ENCODE measurements around the gene FRMD1.

The FRMD1 gene

GRCh38 chr6:168078943-168079405, at the start of gene FRMD1:
TSS of gene FRMD1 (minus strand) at chr6:168079212. CDS start at chr6:168079094, 118 bp downstream.
- H3K27ac ChIP-seq (ENCODE audit: low read depth, low read length) = no peak within 1 kb of the TSS
- H3K4me1 ChIP-seq (ENCODE audit: control insufficient read depth, low read length) = no peaks in the 10 kb centered on the region
- H3K9me2 ChIP-seq (replicated peaks; ENCODE audit: control insufficient read depth, low read length) = no peaks in the 10 kb centered on the region
- no peak within 1 kb of the TSS for H3K4me3 ChIP-seq (ENCODE audit: low read length)
- no peaks in the 10 kb centered on the region for H3K27me3 ChIP-seq (ENCODE audit: control insufficient read depth, low read length)
- H3K36me3 ChIP-seq (ENCODE audit: control insufficient read depth, low read length) = no peaks in the 10 kb centered on the region
- H3K4me2 ChIP-seq (ENCODE audit: low read length) = no peak within 1 kb of the TSS
- H3K79me2 ChIP-seq (ENCODE audit: control insufficient read depth, low read length) = no peaks in the 10 kb centered on the region
- H3K9me3 ChIP-seq (ENCODE audit: control insufficient read depth, insufficient read depth, low read length) = peaks cover 16% of the 10 kb centered on the region; the same call in 1 of the 2 replicates
- H3F3A ChIP-seq (ENCODE audit: control insufficient read depth, insufficient read depth) = no peaks in the 10 kb centered on the region
- no peaks in the 10 kb centered on the region for H4K20me1 ChIP-seq (ENCODE audit: control insufficient read depth, insufficient read depth, low read depth, low read length)
- TF ChIP-seq CTCF (IDR thresholded peaks at IDR 0.05; ENCODE audit: low read depth, low read length, poor library complexity, severe bottlenecking) (no peak), EZH2phosphoT487 (IDR thresholded peaks at IDR 0.05; ENCODE audit: borderline replicate concordance, low read length) (no peak)

- TF ChIP-seq EZH2phosphoT487 (IDR thresholded peaks at IDR 0.05; ENCODE audit: borderline replicate concordance, low read length) = no peak
- TF ChIP-seq CTCF (IDR thresholded peaks at IDR 0.05; ENCODE audit: low read depth, low read length, poor library complexity, severe bottlenecking) = no peak
- Histone ChIP-seq H3K79me2 (ENCODE audit: control insufficient read depth, low read length) (no peaks in the 10 kb centered on the region), H3F3A (ENCODE audit: control insufficient read depth, insufficient read depth) (no peaks in the 10 kb centered on the region), H3K4me1 (ENCODE audit: control insufficient read depth, low read length) (no peaks in the 10 kb centered on the region), H3K36me3 (ENCODE audit: control insufficient read depth, low read length) (no peaks in the 10 kb centered on the region), H3K27me3 (ENCODE audit: control insufficient read depth, low read length) (no peaks in the 10 kb centered on the region), H3K9me3 (ENCODE audit: control insufficient read depth, insufficient read depth, low read length) (no peaks in the 10 kb centered on the region), H3K9me2 (replicated peaks; ENCODE audit: control insufficient read depth, low read length) (no peaks in the 10 kb centered on the region), H4K20me1 (ENCODE audit: control insufficient read depth, insufficient read depth, low read depth, low read length) (no peaks in the 10 kb centered on the region), H3K4me3 (ENCODE audit: low read length) (no peak overlapping the region), H3K4me2 (ENCODE audit: low read length) (no peak overlapping the region), H3K27ac (ENCODE audit: low read depth, low read length) (no peak overlapping the region)
These were observed 49.1 kb upstream of the FRMD1 start for GRCh38 chr6:168128006-168128630.

- TF ChIP-seq CTCF (IDR thresholded peaks at IDR 0.05; ENCODE audit: low read depth, low read length, poor library complexity, severe bottlenecking) = no peak
- no peak for TF ChIP-seq EZH2phosphoT487 (IDR thresholded peaks at IDR 0.05; ENCODE audit: borderline replicate concordance, low read length)
- H3K27me3 ChIP-seq (ENCODE audit: control insufficient read depth, low read length) = no peaks in the 10 kb centered on the region
- H3K36me3 ChIP-seq (ENCODE audit: control insufficient read depth, low read length) = no peaks in the 10 kb centered on the region
These were observed 48.4 kb upstream of the FRMD1 start for GRCh38 chr6:168127384-168127868.

More at GRCh38 chr6:168127384-168127868, 48.4 kb upstream of the FRMD1 start:
- Histone ChIP-seq H3K9me3 (ENCODE audit: control insufficient read depth, insufficient read depth, low read length) (no peaks in the 10 kb centered on the region), H3K4me2 (ENCODE audit: low read length) (no peak overlapping the region), H3K9me2 (replicated peaks; ENCODE audit: control insufficient read depth, low read length) (no peaks in the 10 kb centered on the region), H3F3A (ENCODE audit: control insufficient read depth, insufficient read depth) (no peaks in the 10 kb centered on the region), H3K27ac (ENCODE audit: low read depth, low read length) (no peak overlapping the region), H3K4me3 (ENCODE audit: low read length) (no peak overlapping the region), H4K20me1 (ENCODE audit: control insufficient read depth, insufficient read depth, low read depth, low read length) (no peaks in the 10 kb centered on the region), H3K4me1 (ENCODE audit: control insufficient read depth, low read length) (no peaks in the 10 kb centered on the region), H3K79me2 (ENCODE audit: control insufficient read depth, low read length) (no peaks in the 10 kb centered on the region)

Measured in DOHH2 (cell line).